Endothelial cell of umbilical vein (primary cell): ENCODE data around the gene CCDC88B. TPM values are rescaled to one million over a fixed set of nuclear protein-coding genes. Genes with fewer than 3 reads are reported as not detected.

ENCODE experiments used
- BruUV-seq: library from RNA; stranded (reverse); fragments of 400-500 nt; replicated peaks from 2 replicates; lab custom pipeline; 2021; lab: Mats Ljungman, UMichigan
- CTCF ChIA-PET: fragments of 300-600, 350-600 bp; sonication (Branson Sonifier 250); formaldehyde crosslinking; loops from one replicate; lab custom pipeline; 2021; ENCODE audit warnings: antibody characterized with exemption, inconsistent platforms; lab: Charles Lee
- POLR2A ChIA-PET: fragments of 300-600, 350-600 bp; sonication (Branson Sonifier 250); formaldehyde crosslinking; loops from one replicate; lab custom pipeline; 2021; ENCODE audit warnings: antibody characterized with exemption, inconsistent platforms; lab: Charles Lee
- DNase-seq: peaks from one replicate; pipeline ENCODE4 v3.0.0-alpha.2; 2011; ENCODE audit warnings: low read depth, low spot score
- FAIRE-seq: peaks from 2 replicates; lab custom pipeline; 2011; peaks lifted over from hg19 to GRCh38; lab: Jason Lieb, UNC
- H2AFZ ChIP-seq: 2 replicates; pipeline ENCODE4 v1.6.0; 2012; ENCODE audit warnings: low read depth, low read length, control low read depth, inconsistent platforms
- H3K27ac ChIP-seq: 2 replicates; pipeline ENCODE4 v1.5.1; 2011; ENCODE audit warnings: low read depth, mild to moderate bottlenecking, control low read depth, low read length, moderate library complexity; ENCODE audit not compliant: insufficient read depth
- H3K27me3 ChIP-seq, 2 experiments: 2 replicates each; pipeline versions ENCODE4 v1.6.0 to v1.6.1; 2011; ENCODE audit warnings: low read length in 2 of 2, mixed read lengths in 1 of 2; ENCODE audit not compliant: control insufficient read depth in 2 of 2, insufficient read depth in 2 of 2
- H3K36me3 ChIP-seq, 2 experiments: 2 replicates in 1 of 2; 3 replicates in 1 of 2; pipeline ENCODE4 v1.5.1; 2011; ENCODE audit warnings: low read length in 2 of 2, mild to moderate bottlenecking in 1 of 2, moderate library complexity in 1 of 2; ENCODE audit not compliant: control insufficient read depth in 2 of 2, insufficient read depth in 2 of 2; ENCODE audit errors: extremely low read depth in 1 of 2
- H3K4me1 ChIP-seq: 3 replicates; pipeline ENCODE4 v1.5.1; 2011; ENCODE audit warnings: mild to moderate bottlenecking, low read length; ENCODE audit not compliant: control insufficient read depth, insufficient read depth; ENCODE audit errors: extremely low read depth
- H3K4me2 ChIP-seq: 2 replicates; pipeline ENCODE4 v1.6.1; 2011; ENCODE audit warnings: low read length, control low read depth, mixed read lengths; ENCODE audit not compliant: insufficient read depth
- H3K4me3 ChIP-seq, 3 experiments: fragments of 200-600 bp in 1 of 3; sonication (generic), shearing (Covaris generic) in 1 of 3; replicated peaks in 1 of 3; 2 replicates each; pipeline ENCODE4 v1.5.1; 2011 to 2016; ENCODE audit warnings: control low read depth in 3 of 3, low read length in 3 of 3, mild to moderate bottlenecking in 2 of 3, inconsistent platforms in 1 of 3, low read depth in 1 of 3, moderate library complexity in 1 of 3; ENCODE audit not compliant: insufficient read depth in 1 of 3
- H3K79me2 ChIP-seq: 2 replicates; pipeline ENCODE4 v1.6.0; 2012; ENCODE audit warnings: low read length, inconsistent platforms; ENCODE audit not compliant: control insufficient read depth, insufficient read depth
- H3K9ac ChIP-seq: replicated peaks from 2 replicates; pipeline ENCODE3; 2011; ENCODE audit warnings: low read length, control low read depth; ENCODE audit not compliant: insufficient read depth; ENCODE audit errors: extremely low read depth
- H3K9me1 ChIP-seq: replicated peaks from 3 replicates; pipeline ENCODE4 v1.6.0; 2011; ENCODE audit warnings: mild to moderate bottlenecking, low read length; ENCODE audit not compliant: control insufficient read depth, insufficient read depth; ENCODE audit errors: extremely low read depth
- H3K9me3 ChIP-seq: replicated peaks from 2 replicates; pipeline ENCODE4 v1.5.1; 2012; ENCODE audit warnings: low read length, inconsistent platforms; ENCODE audit not compliant: control insufficient read depth, insufficient read depth
- H4K20me1 ChIP-seq: replicated peaks from 2 replicates; pipeline ENCODE3; 2011; ENCODE audit warnings: mild to moderate bottlenecking, low read length; ENCODE audit not compliant: control insufficient read depth, insufficient read depth; ENCODE audit errors: extremely low read depth
- CTCF ChIP-seq, 2 donors: IDR thresholded peaks; 1 replicate in 1 of 2; 2 replicates in 1 of 2; pipeline ENCODE4 v1.5.1; 2011; ENCODE audit warnings: low read length in 2 of 2, mild to moderate bottlenecking in 2 of 2, moderate library complexity in 2 of 2, control low read depth in 1 of 2, inconsistent platforms in 1 of 2, low read depth in 1 of 2; ENCODE audit not compliant: insufficient read depth in 1 of 2; ENCODE audit errors: extremely low read depth in 1 of 2
- EZH2 ChIP-seq: IDR thresholded peaks from 2 replicates; pipeline ENCODE4 v1.6.1; 2012; ENCODE audit warnings: borderline replicate concordance, low read depth, mild to moderate bottlenecking, moderate library complexity, low read length, inconsistent platforms; ENCODE audit not compliant: severe bottlenecking
- FOS ChIP-seq: IDR thresholded peaks from 2 replicates; pipeline ENCODE4 v1.6.1; 2011; ENCODE audit warnings: mild to moderate bottlenecking, low read length, moderate library complexity, borderline replicate concordance; ENCODE audit not compliant: insufficient read depth
- GATA2 ChIP-seq: IDR thresholded peaks from 2 replicates; pipeline ENCODE4 v1.7.0; 2011; ENCODE audit warnings: low read depth, mild to moderate bottlenecking, moderate library complexity, mixed read lengths, low read length; ENCODE audit not compliant: insufficient read length, insufficient read depth
- JUN ChIP-seq: IDR thresholded peaks from 2 replicates; pipeline ENCODE4 v1.6.1; 2011; ENCODE audit warnings: borderline replicate concordance, low read depth; ENCODE audit not compliant: insufficient read length, insufficient read depth
- MAX ChIP-seq: IDR thresholded peaks from 2 replicates; pipeline ENCODE4 v1.6.1; 2011; ENCODE audit not compliant: insufficient read depth, insufficient read length
- MYC ChIP-seq: IDR thresholded peaks from one replicate; pipeline ENCODE4 v1.6.1; 2011; ENCODE audit warnings: mild to moderate bottlenecking, low read depth, low read length
- POLR2A ChIP-seq: IDR thresholded peaks from 2 replicates; pipeline ENCODE4 v1.6.1; 2012; ENCODE audit warnings: low read depth, mild to moderate bottlenecking, control low read depth, low read length
- POLR2AphosphoS5 ChIP-seq: IDR thresholded peaks from 2 replicates; pipeline ENCODE4 v1.6.1; 2012; ENCODE audit warnings: low read depth, mild to moderate bottlenecking, control low read depth, low read length, moderate library complexity; ENCODE audit not compliant: insufficient read depth
- dilution Hi-C: fragments of 300-500 bp; cut with MboI; formaldehyde crosslinking; loops from one replicate; pipeline ENCODE4 v1.15.0; 2019; ENCODE audit warnings: low sequenced_read_pairs; ENCODE audit not compliant: extremely low pct_ligation_motif_present
- intact Hi-C: fragments of 100-400 bp; cut with micrococcal nuclease; formaldehyde crosslinking; loops from one replicate; pipeline ENCODE4 v1.10.0; 2022
- polyA plus RNA-seq, 4 experiments: library from polyadenylated mRNA; depleted of rRNA in 3 of 4; stranded (reverse) in 3 of 4; unstranded in 1 of 4; fragments of >200 nt; gene quantifications; 2 replicates each; pipeline versions ENCODE4 v1.2.1 to v1.2.3, GENCODE V29; 2011 to 2012; ENCODE audit warnings: missing spikeins in 1 of 4
- total RNA-seq: library from RNA; stranded (reverse); gene quantifications from 2 replicates; pipeline ENCODE4 v1.2.3, GENCODE V29; 2021

The CCDC88B gene
- total and polyA plus RNA-seq, 2 donors (not counting 3 experiments of a cell fraction or from before 2014, with no cell fraction given) = 1.8 to 2.7 TPM

GRCh38 chr11:64290352-64291261 is 49.4 kb upstream of the CCDC88B start:
- no TSS peak for BruUV-seq
- H3K4me3 ChIP-seq = no peak overlapping the region
- no peak for TF ChIP-seq JUN
- no peak for TF ChIP-seq MYC
- no peak for TF ChIP-seq EZH2
- TF ChIP-seq FOS = no peak
- no peak for TF ChIP-seq POLR2A
- no peak for TF ChIP-seq POLR2AphosphoS5
- no peak for TF ChIP-seq CTCF (IDR thresholded peaks at IDR 0.05; ENCODE audit: extremely low read depth in 1 of 2, insufficient read depth in 1 of 2, low read depth in 1 of 2, low read length in 2 of 2)
- TF ChIP-seq MAX = no peak
- no peak for TF ChIP-seq GATA2
- peaks cover 5% of the 10 kb centered on the region for H3K4me1 ChIP-seq
- H4K20me1 ChIP-seq = no peaks in the 10 kb centered on the region
- no peaks in the 10 kb centered on the region for H3K36me3 ChIP-seq
- H3K9me1 ChIP-seq = no peaks in the 10 kb centered on the region
- CTCF ChIA-PET = interaction anchor here (1.1 to 4.5 kb wide), 3 partner anchors 11 to 86 kb away, joined by 4 to 23 read pairs (median 17); partner anchors contain the start of gene ESRRA
- H3K9me3 ChIP-seq = no peaks in the 10 kb centered on the region
- dilution Hi-C loops (no loop called here), intact Hi-C loops (no loop called here)
- H2AFZ ChIP-seq = no peak overlapping the region
- no peak overlapping the region for H3K27ac ChIP-seq
- H3K9ac ChIP-seq = no peak overlapping the region
- H3K4me2 ChIP-seq = no peak overlapping the region
- FAIRE-seq (no peak), DNase-seq (no peak)
- POLR2A ChIA-PET = no interaction called here
- H3K27me3 ChIP-seq = peaks cover 36 to 48% of the 10 kb centered on the region in 2 experiments
- no peaks in the 10 kb centered on the region for H3K79me2 ChIP-seq
